NCI-H2227 (cell line): Measurements from ENCODE around the gene KRT8.
A peak's percentile ranks its signal among the peaks of the same experiment; 100 is the strongest.
"Not testable (repeated sequence)": the region's sequence is repeated elsewhere in the genome, so short reads cannot be mapped to it uniquely, and the experiment has no call there.

Experiments
- DNase-seq: peaks from one replicate; lab custom pipeline; 2025; ENCODE audit not compliant: unreplicated experiment; lab: John Stamatoyannopoulos, UW

Gene KRT8

DNA sequence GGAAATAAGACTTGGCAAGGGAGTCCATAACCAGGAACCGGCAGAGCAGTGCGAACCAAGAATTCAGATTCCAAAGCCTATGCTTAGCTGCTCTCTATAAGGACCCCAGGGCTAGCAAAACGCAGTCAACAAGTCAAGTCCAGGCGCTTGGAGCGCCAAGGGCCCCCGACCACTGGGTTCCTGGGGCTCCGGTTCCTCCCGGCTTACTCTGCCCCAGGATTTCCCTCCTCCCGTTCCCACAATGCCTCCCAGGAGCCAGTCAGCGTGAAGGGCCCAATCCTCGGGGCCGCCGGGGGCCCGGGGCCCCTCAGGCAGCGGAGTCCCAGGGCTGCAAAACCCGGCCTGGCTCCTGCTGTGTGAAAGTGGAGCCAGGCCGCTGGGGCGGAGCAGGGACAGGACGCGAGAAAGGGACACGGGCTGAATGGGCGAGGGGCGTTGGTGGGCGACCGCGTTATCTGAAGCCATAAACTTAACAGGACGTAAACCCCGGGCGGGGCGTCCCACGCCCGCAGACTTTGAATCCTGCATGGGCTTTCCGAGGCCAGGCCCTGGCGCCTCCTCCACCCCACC lies 1.5 kb downstream of the KRT8 start:
- peak; percentile 68 for DNase-seq

DNA sequence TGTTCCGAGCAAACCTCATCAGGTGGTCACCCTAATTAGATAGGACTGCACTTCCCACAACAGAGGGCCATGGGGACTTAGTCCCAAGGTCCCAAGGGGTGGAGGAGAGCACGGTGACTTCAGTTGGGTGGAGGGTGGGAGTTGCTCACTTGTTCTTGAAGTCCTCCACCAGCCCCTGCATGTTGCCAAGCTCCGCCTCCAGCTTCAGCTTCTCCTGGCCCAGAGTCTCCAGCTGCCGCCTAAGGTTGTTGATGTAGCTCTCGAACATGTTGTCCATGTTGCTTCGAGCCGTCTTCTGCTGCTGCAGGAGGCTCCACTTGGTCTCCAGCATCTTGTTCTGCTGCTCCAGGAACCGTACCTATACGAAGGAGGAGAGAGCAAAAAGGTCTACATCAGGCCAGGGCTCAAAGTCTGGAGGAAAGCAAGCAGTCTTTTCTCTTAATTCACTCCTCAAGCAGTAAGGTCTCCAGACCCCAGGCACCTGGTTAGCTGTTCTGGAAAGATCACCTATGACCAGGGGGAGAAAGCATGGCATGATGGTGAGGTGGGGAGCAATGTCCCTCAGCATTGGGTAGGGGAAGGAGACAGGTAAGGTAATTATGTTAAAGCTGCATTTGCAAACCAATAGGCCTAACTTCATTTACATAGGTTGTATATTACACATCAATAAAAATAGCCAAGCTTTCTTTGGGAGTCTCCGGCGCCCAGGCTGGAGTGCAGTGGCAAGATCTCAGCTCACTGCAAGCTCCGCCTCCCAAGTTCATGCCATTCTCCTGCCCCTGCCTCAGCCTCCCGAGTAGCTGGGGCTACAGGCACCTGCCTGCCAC lies 2.9 kb downstream of the KRT8 start:
- no peak for DNase-seq

DNA sequence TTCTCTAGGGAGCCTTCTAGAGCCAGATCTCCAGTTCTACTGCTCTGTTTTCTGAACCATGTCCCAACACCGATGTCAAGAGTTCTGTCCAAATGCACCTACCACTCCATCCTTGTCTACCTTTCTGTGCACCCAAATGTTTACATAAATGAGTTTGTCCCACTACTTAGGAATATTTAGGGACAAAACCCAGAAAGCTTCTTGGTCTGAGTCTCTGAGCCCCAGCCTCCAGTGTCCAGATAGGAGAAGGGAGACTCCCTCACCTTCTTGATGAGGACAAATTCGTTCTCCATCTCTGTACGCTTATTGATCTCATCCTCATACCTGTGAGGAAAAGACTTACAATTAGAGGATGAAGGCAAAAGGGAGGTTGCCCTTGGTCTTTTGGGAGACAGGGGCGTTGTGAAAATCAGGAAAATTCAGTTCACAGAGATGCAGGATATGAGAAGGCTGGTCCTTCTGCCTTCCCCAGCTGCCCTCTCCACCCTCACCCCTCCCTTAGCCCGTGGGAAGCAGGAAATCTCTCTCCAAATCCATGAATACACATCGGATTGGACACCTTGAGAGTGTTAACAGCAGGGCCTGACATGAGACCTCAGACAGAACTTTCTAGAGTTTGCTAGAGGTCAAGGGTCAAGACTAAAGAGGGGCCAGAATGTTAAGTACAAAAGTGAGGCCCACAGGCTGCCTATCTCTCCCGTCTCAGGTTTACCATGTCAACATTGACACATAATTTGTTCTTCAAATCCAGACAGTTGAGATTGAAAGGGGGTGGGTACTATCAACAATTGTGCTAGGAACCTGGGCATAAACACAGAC lies 3.8 kb downstream of the KRT8 start:
- no peak for DNase-seq

- no peak for DNase-seq
Measured at GRCh38 chr12:52900166-52900895, 4.5 kb downstream of the KRT8 start.

GRCh38 chr12:52899338-52900035 lies 5.4 kb downstream of the KRT8 start:
- DNase-seq, result no peak

- DNase-seq, result no peak
Measured at GRCh38 chr12:52896190-52897100, 8.4 kb downstream of the KRT8 start.

DNA sequence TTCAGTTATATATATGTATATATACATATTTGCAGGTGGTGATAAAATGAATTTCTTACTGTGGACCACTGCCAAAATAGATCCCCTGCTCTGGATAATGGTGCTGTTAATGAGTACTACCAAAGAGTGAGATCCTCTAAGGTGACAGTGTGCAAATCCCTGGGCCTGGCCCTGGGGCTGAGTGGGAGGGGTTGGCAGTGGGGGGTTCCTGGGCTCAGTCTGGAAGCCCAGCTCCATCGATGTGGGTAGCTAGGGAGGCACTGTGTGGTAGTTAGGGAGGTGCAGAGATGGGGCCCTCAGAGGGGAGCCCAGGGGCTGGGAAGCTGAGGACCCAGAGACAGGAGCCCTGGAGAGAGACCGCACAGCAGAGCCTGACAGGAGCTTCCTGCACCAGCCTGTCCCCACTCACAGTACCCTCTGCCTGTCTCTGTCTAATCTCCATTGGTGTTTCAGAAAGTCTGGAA lies 9.1 kb downstream of the KRT8 start:
- no peak for DNase-seq

- DNase-seq, result no peak
Measured at GRCh38 chr12:52892974-52893373, 11.9 kb downstream of the KRT8 start.

GRCh38 chr12:52892207-52892852 lies 12.5 kb downstream of the KRT8 start:
- no peak for DNase-seq

DNA sequence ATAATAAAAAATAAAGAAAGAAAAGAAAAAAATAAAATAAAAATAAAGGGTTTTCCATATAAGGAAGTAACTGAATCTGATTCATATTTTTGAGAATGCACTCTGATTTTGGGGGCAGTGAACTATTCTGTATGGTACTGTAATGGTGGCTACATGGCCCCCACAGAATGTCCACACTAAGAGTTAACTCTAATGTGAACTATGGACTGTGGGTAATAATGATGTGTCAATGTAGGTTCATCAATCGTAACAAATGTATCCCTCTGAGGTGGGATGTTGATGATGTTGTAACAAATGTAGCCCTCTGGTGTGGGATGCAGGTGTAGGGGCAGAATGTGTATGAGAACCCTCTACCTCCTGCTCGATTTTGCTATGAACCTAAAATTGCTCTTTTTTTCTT lies 13.8 kb downstream of the KRT8 start:
- DNase-seq, result no peak

GRCh38 chr12:52890417-52890816 lies 14.5 kb downstream of the KRT8 start:
- DNase-seq, result no peak

- peak; percentile 58 for DNase-seq
Measured at GRCh38 chr12:52884526-52885293, 20.2 kb downstream of the KRT8 start.

GRCh38 chr12:52880499-52880898 lies 24.4 kb downstream of the KRT8 start:
- DNase-seq, result not testable (repeated sequence)

- peak; percentile 88 for DNase-seq
Measured at GRCh38 chr12:52879394-52880351, 25.2 kb downstream of the KRT8 start.

DNA sequence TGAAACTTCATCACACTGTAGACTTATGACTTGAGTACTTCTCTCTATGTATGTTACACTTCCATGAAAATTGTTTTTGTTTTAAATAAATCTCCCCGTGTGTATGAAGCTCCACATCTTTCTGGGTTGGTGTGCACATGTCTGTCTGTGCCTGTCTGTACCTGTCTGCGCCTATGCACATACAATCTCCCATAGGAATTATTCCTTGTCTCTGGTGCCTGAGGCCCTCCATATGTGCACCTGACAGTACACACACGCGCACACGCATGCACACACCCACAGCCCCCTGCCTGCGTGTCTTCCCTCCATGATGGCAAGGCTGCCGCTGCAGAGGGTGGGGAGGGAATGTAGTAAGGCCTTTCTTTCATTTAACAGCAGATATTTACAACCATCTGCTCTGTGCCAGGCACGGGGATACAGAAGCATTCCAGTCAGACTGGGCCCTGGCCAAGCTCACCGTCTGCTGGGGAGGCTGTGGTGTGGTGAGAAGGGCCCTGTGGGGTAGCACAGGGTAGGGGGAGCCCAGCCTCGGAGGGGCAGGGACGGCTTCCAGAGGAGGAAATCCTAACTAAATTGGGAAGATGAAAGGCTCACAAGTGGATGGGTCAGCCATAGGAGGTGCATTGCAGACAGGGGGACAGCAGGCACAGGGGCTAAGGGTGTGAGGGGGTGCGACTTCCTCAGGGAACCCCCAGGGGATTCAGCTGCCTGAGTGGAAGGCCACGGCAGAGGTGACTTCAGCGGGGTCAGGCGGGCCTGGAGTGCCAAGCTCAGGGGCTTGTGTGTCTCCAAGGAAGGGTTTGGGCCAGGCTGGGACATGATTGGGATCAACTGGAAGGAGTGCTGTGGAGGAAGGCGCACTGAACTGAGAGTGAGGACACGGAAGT lies 26.1 kb downstream of the KRT8 start:
- no peak for DNase-seq

DNA sequence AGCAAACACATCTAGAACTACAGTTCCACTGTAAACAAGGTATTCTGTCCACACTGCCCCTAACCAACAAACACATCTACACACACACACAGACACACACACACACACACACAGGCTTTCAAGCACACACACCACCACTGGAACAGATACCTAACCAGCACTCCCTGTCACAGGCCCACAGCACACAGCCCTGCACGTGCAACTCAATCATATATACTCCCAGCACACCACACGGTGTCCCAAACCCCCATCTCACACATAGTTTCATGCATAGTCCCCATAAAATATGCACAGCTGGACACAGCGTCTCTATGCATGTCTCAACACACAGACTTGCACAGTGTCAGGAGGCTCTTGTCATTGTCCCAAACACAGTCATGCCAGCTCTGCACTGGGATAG lies 27.6 kb downstream of the KRT8 start:
- no peak for DNase-seq
